Measurements from ENCODE around the gene LRRFIP1. TPM values are rescaled to one million over a fixed set of nuclear protein-coding genes. Genes with fewer than 3 reads are reported as not detected.
A peak's percentile ranks its signal among the peaks of the same experiment; 100 is the strongest.

The LRRFIP1 gene
- total RNA-seq, 1 experiment from 2014 or later, result 38.1 TPM

DNA sequence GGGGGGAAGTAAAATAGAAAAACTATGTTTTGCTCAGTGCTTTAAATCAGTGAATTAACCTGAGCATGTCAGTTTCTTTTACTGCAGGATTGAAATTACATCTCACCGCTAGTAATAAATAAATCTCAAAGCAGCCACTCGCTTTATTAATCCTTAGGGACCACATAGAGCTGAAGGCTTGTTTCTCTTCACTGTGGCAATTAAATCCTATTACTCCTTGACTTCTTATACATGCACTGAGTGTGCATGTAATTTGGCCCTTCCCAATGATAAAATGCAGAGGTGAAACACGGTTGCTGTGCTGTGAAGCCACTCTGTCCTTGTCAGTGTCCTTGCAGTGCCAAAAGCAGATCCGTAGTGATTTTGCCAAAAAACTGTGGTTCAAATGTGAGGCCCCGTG is 94.1 kb downstream of the LRRFIP1 start:
- in situ Hi-C loops (cut with HindIII; ENCODE audit: low pct_unique_long_range_greater_than_20kb, low sequenced_read_pairs), result no loop called here

DNA sequence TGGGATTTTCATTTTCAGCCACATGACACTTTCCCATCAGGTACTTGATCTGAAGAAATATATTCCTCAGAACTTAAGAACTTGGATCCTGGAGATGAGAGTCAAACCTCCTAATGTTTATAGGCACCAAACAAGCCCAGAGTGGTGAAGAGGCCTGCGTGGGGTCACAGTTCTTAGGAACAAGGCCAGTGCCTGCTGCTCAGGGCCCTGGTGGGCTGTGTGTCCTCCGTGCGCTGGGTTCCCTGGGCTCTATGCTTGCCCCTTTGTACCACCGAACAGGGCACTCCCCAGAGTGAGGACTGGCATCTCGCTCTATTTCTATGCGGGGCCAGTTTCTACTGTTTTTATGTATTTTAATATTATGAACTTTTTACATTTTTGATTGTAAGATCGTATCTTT is 95.2 kb downstream of the LRRFIP1 start:
- no peak for DNase-seq (ENCODE audit: low read depth, low spot score)
- in situ Hi-C loops (cut with HindIII; ENCODE audit: low pct_unique_long_range_greater_than_20kb, low sequenced_read_pairs), result no loop called here

More for the DNA sequence above, 94.1 kb downstream of the LRRFIP1 start:
- no peak for DNase-seq (ENCODE audit: low read depth, low spot score)

DNA sequence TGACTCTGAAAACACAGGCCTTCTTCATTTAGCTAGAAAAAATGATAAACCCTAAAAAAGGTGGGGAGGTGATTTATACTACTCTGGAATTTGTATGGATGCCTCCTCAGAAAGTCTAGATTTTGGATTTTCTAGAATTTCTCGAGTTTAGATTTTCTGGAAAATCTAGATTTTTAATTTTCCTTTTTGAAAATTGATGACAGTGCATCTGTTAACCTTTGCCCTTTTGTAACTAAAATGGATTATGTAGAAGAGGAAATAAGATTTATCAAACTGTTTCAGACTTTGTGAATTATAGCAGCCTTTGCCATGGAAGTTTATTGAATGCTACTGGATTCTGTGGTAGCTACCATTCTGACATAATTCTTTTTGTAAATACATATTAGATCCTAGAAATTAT is 95.6 kb downstream of the LRRFIP1 start:
- in situ Hi-C loops (cut with HindIII; ENCODE audit: low pct_unique_long_range_greater_than_20kb, low sequenced_read_pairs), result no loop called here
- no peak for DNase-seq (ENCODE audit: low read depth, low spot score)

DNA sequence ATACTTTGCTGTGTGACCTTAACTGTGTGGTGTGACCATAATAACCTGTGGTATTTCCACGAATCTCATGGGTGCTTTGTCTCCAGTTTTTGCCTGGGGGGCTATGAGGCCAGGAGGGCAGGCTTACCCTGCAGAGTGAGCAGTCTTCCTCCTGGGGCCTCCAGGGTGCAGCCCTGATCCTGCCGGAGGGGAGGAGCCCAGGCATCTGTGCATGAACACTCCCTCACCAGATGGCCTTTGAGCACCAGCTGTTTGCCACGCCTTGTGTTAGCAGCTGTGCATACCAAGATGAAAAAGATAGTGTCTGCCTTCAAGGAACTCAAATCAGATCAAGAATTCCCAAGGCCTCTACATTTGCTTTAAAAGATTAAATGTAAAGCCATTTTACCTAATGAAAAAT is 96.2 kb downstream of the LRRFIP1 start:
- in situ Hi-C loops (cut with HindIII; ENCODE audit: low pct_unique_long_range_greater_than_20kb, low sequenced_read_pairs), result no loop called here
- peak; percentile 41 for DNase-seq (ENCODE audit: low read depth, low spot score)

GRCh38 chr2:237724811-237725478 is 97.6 kb downstream of the LRRFIP1 start:
- no peak for DNase-seq (ENCODE audit: low read depth, low spot score)
- in situ Hi-C loops (cut with HindIII; ENCODE audit: low pct_unique_long_range_greater_than_20kb, low sequenced_read_pairs), result no loop called here

DNA sequence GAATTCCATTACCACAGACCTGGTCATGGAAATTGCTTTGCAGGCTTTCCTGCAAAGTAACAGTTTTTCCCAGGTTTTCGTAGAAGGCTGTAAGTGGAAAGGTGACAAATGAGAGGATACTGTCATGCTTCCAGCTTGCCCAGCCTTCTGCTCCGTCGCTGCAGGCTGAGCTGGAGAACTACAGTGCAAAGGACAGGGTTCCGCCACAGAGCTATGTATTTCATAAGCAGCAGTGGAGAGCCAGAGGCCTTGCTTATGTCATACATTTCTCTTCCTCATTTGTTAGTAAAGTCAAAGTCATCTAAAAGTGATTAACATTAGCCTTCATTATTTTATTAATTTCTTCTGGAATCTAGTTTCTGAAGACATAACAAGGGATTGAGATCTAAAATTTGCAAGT is 98.3 kb downstream of the LRRFIP1 start:
- in situ Hi-C loops (cut with HindIII; ENCODE audit: low pct_unique_long_range_greater_than_20kb, low sequenced_read_pairs), result no loop called here
- no peak for DNase-seq (ENCODE audit: low read depth, low spot score)

GRCh38 chr2:237726401-237726830 is 99.0 kb downstream of the LRRFIP1 start:
- in situ Hi-C loops (cut with HindIII; ENCODE audit: low pct_unique_long_range_greater_than_20kb, low sequenced_read_pairs), result no loop called here
- no peak for DNase-seq (ENCODE audit: low read depth, low spot score)

- in situ Hi-C loops (cut with HindIII; ENCODE audit: low pct_unique_long_range_greater_than_20kb, low sequenced_read_pairs), result no loop called here
- DNase-seq (ENCODE audit: low read depth, low spot score), result no peak
These were observed 100.0 kb downstream of the LRRFIP1 start for GRCh38 chr2:237727363-237727762.

DNA sequence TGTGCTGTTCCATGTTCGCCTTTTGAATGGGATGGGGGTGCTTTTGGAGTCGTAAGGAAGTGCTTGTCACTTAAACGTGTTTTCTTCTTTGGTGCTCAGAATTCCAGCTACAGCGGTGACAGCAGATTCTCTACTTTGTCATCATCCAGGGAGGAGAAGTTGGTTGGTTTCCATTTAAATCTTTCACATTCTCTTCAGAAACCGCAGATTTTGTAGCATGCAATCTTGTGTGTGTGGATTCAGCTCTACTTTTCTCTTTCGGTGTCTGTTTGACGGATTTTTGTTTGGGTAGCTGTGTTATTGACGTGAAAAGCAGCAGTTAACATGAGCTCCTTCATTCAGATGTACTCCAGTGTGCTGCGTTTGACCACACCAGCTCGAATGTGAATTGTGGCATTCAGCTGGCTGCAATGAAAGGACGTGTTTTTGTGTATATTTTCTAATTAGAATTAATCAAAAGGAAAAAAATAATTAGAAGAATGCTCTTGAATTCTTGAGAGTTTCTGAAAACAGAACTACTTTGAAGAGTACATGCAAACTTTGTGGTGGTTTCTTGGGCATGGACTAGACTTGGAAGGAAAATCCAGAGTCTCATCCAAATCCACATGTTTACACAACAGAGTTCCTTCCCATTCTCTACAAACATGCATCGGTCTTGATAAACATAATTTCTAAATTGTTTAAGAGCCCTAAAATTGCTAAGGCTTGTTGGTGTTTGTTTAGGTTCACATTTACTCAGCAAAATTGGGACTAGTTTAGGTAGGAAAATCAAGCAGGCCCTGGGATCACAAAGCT is 102.5 kb downstream of the LRRFIP1 start:
- in situ Hi-C loops (cut with HindIII; ENCODE audit: low pct_unique_long_range_greater_than_20kb, low sequenced_read_pairs), result no loop called here
- DNase-seq (ENCODE audit: low read depth, low spot score), result no peak

- peak; percentile 71 for DNase-seq (ENCODE audit: low read depth, low spot score)
- in situ Hi-C loops (cut with HindIII; ENCODE audit: low pct_unique_long_range_greater_than_20kb, low sequenced_read_pairs), result no loop called here
These were observed 104.3 kb downstream of the LRRFIP1 start for GRCh38 chr2:237731663-237732062.

- no peak for DNase-seq (ENCODE audit: low read depth, low spot score)
- in situ Hi-C loops (cut with HindIII; ENCODE audit: low pct_unique_long_range_greater_than_20kb, low sequenced_read_pairs), result no loop called here
These were observed 104.7 kb downstream of the LRRFIP1 start for GRCh38 chr2:237732070-237732469.

- DNase-seq (ENCODE audit: low read depth, low spot score), result no peak
- in situ Hi-C loops (cut with HindIII; ENCODE audit: low pct_unique_long_range_greater_than_20kb, low sequenced_read_pairs), result no loop called here
These were observed 105.5 kb downstream of the LRRFIP1 start for GRCh38 chr2:237732790-237733381.

GRCh38 chr2:237733677-237734300 is 106.4 kb downstream of the LRRFIP1 start:
- DNase-seq (ENCODE audit: low read depth, low spot score), result no peak
- in situ Hi-C loops (cut with HindIII; ENCODE audit: low pct_unique_long_range_greater_than_20kb, low sequenced_read_pairs), result no loop called here

DNA sequence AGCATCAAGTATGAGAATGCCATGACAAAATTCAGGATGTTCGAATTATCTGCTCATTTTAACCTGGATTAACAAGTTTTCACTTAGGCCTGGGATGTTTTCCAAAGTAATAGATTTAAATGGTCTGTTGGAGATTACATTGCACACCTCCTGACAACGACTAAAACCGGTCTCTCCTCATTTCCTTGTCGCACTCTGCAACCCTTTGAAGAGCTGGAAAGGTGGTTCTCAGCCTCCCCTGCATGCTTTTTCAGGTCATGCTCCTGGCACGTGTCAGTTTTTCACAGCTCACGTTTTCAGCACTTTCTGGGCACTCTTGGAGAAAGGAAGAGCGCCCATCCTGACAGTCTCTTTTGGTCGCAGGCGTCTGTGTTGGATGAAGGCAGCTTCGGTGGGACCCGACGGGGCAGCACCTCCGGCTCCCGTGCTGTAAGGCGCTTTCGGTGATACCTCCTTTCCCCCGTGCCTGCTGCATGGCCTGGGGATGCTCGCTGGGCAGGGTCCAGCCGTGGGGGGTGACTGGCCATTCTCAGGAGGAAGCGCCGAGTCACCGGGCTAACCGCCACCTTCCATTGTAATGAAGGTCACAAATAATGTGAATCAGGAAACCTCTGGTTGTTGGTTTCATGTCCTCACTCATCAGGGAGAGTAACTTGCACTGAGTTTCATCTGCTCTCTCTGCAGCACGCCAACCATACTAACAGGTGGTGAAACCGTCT is 107.7 kb downstream of the LRRFIP1 start:
- in situ Hi-C loops (cut with HindIII; ENCODE audit: low pct_unique_long_range_greater_than_20kb, low sequenced_read_pairs), result no loop called here
- DNase-seq (ENCODE audit: low read depth, low spot score), result no peak

DNA sequence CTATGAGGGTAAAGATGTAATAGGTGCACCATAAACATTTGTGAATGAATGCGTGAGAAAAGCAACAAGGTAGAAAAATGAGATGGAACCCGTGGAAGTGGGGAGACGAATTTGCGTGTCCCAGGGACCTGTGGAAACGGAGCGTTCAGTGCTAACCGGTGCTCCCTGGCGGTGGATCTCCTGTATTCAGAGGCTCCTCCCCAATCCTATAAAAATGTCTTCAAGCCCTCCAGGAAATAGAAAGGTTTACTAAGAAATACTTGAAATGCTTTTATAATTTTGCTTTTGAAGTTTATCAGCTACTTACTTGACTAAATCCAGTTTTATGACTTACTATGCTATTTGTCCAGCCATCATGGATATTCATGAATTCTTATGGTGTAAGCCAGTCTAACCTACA is 108.4 kb downstream of the LRRFIP1 start:
- in situ Hi-C loops (cut with HindIII; ENCODE audit: low pct_unique_long_range_greater_than_20kb, low sequenced_read_pairs), result no loop called here

GRCh38 chr2:237736783-237737182 is 109.4 kb downstream of the LRRFIP1 start:
- in situ Hi-C loops (cut with HindIII; ENCODE audit: low pct_unique_long_range_greater_than_20kb, low sequenced_read_pairs), result no loop called here
- DNase-seq (ENCODE audit: low read depth, low spot score), result no peak

More for the DNA sequence above, 108.4 kb downstream of the LRRFIP1 start:
- no peak for DNase-seq (ENCODE audit: low read depth, low spot score)

DNA sequence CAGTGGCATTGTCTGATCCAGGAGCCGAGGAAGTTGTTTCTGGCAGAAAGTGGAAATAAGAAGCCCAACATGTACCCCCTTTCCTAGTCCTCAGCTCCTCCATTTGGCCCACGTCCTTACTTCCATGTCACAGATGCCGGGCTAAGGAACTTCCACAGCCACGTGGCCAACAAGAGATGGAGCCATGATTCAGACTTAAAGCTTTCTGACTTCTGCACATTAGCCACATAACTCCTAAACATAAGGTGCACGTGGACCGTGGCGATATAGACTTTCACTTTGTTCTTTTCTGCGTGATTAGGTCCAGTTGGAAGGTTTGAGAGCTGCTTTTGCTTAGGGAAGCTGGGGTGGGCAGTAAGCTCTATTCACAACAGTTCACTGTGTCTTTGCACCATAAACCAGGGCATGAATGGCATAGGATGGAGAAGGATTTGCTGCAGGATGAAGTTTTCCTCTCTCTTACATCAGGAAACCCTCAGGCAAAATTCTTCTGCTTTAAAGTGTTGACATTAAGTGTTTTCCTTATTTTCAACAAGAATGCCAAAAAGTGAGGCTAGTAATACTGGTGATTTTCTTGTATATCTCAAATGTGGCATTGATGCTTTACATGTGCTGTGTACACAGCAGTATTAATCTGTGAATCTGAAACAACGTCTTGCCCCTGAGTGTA is 109.9 kb downstream of the LRRFIP1 start:
- in situ Hi-C loops (cut with HindIII; ENCODE audit: low pct_unique_long_range_greater_than_20kb, low sequenced_read_pairs), result no loop called here
- no peak for DNase-seq (ENCODE audit: low read depth, low spot score)

All from SK-MEL-5 (cell line).